ENCODE data around the gene KAZN.

The KAZN gene

GRCh38 chr1:14713077-14713476 is 114.6 kb downstream of the KAZN start:
- DNase-seq (ENCODE audit: low read depth) = no peak
- TF ChIP-seq CTCF (conservative IDR thresholded peaks at IDR 0.05; ENCODE audit: control insufficient read depth, insufficient read depth, low read depth, low read length) = no peak
- H3K4me3 ChIP-seq (ENCODE audit: control insufficient read depth, low read depth, low read length) = no peak overlapping the region

GRCh38 chr1:14715266-14715665 is 116.8 kb downstream of the KAZN start:
- no peak for TF ChIP-seq CTCF (conservative IDR thresholded peaks at IDR 0.05; ENCODE audit: control insufficient read depth, insufficient read depth, low read depth, low read length)
- no peak for DNase-seq (ENCODE audit: low read depth)
- H3K4me3 ChIP-seq (ENCODE audit: control insufficient read depth, low read depth, low read length) = no peak overlapping the region

DNA sequence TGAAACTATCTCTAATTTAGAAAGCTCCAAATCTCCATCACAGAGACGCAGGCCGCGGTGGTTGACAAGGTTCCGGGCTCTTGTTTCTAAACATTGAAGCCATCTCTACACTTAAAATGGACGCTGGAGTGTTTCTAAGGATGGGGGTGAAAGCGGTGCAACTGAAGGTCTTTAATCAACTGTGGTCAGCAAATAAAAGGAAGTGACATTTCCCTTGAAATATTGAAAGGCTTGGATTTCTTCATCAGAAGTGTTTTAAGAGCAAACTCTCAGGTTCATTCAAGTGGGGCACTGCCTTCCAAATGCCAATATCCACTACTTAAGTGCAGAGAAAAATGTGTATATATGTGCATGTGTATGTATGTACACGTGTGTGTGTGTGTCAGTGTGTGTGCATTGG is 117.3 kb downstream of the KAZN start:
- no peak for DNase-seq (ENCODE audit: low read depth)
- no peak overlapping the region for H3K4me3 ChIP-seq (ENCODE audit: control insufficient read depth, low read depth, low read length)
- TF ChIP-seq CTCF (conservative IDR thresholded peaks at IDR 0.05; ENCODE audit: control insufficient read depth, insufficient read depth, low read depth, low read length) = no peak

DNA sequence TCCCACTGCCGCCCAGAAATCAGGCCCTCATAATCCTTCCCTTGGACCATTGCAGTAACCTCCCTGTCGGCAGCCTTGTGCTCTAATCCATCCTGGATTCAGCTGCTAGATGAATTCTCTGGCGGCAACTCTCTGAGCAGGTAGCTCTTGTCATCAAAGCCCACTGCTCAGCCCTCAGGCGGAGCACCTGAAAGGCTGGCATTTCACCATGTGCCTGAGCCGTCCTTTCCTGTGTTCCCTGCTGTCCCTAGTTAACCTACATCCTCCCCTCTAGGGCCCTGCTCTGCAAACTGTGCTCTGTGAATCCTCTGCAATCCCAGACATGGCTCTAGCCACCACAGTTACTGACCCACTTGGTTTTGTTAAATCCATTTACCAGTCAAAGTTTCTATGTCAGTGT is 118.0 kb downstream of the KAZN start:
- H3K4me3 ChIP-seq (ENCODE audit: control insufficient read depth, low read depth, low read length) = no peak overlapping the region
- DNase-seq (ENCODE audit: low read depth) = no peak
- no peak for TF ChIP-seq CTCF (conservative IDR thresholded peaks at IDR 0.05; ENCODE audit: control insufficient read depth, insufficient read depth, low read depth, low read length)

DNA sequence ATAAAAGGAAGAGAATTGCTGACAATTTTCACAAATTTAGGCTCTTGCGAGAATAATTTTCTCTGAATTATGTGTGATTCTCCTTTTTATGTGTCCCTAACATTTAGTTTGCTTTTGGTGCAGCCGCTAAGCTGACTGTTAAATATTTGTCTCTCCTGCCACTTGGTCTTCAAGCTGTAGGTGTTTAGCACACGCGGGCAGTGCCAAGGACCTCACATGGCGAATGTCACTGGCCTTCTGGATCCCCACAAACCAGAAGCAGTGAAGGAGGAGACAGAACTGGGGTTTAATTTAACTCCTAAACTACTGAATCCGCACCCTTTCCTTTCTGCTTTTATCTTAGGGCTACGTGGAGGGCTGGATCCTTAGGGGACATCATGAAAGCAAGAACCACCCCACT is 120.0 kb downstream of the KAZN start:
- TF ChIP-seq CTCF (conservative IDR thresholded peaks at IDR 0.05; ENCODE audit: control insufficient read depth, insufficient read depth, low read depth, low read length) = no peak
- no peak for DNase-seq (ENCODE audit: low read depth)
- H3K4me3 ChIP-seq (ENCODE audit: control insufficient read depth, low read depth, low read length) = no peak overlapping the region

- no peak for TF ChIP-seq CTCF (conservative IDR thresholded peaks at IDR 0.05; ENCODE audit: control insufficient read depth, insufficient read depth, low read depth, low read length)
- no peak overlapping the region for H3K4me3 ChIP-seq (ENCODE audit: control insufficient read depth, low read depth, low read length)
- DNase-seq (ENCODE audit: low read depth) = no peak
These were observed 124.9 kb downstream of the KAZN start for GRCh38 chr1:14723401-14723800.

- DNase-seq (ENCODE audit: low read depth) = no peak
- TF ChIP-seq CTCF (conservative IDR thresholded peaks at IDR 0.05; ENCODE audit: control insufficient read depth, insufficient read depth, low read depth, low read length) = no peak
These were observed 125.8 kb downstream of the KAZN start for GRCh38 chr1:14724246-14724645.

More at GRCh38 chr1:14724246-14724645, 125.8 kb downstream of the KAZN start:
- no peak overlapping the region for H3K4me3 ChIP-seq (ENCODE audit: control insufficient read depth, low read depth, low read length)

Data from fibroblast of mammary gland (primary cell).